IPS-11a (cell line): ENCODE data around the gene BBS9.
"Not testable (repeated sequence)": the region's sequence is repeated elsewhere in the genome, so short reads cannot be mapped to it uniquely, and the experiment has no call there.

Source experiments
- H3K4me3 ChIP-seq: one replicate; pipeline ENCODE4 v1.5.1; 2013; ENCODE audit warnings: low read depth, low read length, control low read depth

BBS9 gene

DNA sequence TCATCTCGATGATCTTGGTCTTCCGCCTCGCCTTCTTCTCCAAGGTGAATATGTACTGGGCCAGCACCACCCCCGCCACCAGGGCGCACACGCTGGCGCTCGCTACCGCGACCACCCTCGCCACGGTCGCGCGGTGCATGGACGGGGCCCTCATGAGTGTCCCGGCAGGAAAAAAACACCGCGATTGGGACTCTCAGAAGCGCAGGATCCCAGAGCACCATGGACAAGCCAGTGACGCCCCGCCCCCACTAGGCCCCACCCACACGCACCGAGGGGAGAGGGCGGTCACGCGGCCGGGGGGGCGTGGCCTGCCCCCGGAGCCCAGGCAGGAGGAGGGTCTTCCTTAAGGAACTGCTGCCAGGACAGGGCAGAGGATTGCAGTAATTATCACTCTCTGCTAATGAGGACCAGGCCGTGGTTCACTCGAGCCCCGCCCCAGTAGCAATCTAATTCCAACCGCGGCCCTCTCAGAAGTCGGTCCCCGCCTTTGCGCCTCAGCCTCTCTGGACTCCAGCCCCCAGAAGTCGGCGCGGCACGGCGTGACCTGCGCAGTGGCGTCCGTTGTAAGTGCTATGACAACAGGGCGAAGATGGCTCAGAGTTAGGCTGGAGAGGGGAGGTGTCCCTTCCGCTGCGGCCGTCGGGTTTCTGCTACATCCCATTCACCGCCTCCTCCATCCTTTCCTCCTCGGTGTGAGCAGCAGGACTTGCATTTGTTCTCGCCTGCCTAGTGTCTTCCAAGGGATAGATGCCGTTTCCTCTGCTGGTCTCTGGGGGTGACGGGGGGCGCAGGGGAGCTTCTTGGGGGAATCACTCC lies at the start of gene BBS9:
BBS9 (plus strand) TSS at position 575 of the 816 bp plus-strand sequence. CDS start 16,689 bp downstream, outside the sequence.
- H3K4me3 ChIP-seq = peak within 1 kb of the TSS; percentile 83

DNA sequence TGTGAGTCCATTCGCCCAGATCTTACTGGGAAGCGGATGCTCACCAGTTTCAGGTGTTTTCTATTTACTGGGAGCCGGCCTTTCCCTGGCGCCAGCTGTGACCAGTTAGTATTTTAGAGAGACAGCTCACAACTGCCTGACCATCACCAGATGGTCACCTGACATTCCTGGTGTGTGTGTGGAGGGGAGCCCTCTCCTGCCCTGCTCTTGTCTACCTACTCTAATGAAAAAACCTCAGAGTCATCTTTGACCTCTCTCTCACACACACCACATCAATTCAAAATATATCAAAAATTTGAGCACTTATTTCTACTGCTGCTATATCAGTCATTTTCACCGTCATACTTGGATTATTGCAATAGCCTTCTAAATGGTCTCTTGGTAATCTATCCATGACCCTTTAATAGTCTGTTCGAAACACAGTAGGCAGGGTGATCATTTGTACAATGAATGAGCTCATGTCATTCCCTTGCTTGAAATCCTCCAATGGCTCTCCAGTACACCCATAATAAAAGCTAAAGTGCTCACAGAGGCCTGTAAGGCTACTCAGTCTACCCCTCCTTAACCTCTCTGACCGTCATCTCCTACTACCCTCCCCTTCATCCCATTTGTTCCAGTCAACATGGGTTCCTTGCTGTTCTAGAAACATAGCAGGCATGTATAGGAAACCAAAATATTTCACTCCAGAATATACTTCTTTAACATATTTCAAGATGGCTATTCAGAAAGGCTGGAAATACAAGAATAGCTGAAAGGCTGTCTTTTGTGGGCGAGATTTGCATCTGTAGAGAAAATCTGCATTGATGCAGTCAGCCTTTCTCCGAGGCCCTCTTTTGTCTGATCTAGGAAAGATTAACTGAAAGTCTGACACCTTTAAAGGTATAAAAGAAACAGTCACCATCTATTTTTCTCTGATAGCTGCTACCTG lies 49.3 kb upstream of the BBS9 start:
- no peak overlapping the region for H3K4me3 ChIP-seq

DNA sequence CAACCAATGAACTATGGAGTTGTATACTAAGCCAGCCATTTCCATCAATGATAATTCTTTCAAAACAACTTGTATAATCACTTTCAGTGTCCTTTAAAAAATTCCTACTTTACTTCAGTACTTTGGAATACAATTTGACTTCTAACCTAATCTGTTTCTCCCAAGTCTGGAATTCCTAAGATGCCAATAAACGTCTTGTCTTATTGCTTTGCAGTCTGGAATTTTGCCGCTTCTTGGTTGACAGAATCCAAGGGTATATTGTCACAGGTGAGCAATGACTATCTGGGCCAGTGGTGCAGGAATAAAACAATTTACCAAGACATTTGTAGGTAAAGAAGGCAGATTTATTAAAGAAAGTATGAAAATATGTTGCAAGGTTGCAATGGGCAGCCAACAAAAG lies 42.0 kb upstream of the BBS9 start:
- no peak overlapping the region for H3K4me3 ChIP-seq

DNA sequence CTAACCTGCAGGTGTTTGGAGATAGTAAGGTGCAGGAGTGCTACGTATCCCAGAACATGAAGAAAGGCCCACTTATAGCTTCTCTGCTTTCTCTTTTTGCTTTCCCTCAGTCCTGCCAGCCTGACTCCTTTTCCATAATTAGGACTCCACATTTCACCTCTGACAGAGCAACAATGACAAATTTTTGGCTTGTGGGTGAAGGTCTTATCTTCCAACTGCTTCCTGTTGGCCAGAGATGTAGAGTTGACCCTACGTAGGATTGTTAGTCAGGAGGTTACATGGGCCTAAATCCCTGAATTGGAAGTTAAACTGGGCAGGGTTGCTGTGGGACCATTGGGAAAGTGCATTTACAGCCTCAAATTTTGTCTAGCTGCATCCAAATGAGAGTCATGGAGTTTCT lies 41.5 kb upstream of the BBS9 start:
- no peak overlapping the region for H3K4me3 ChIP-seq

DNA sequence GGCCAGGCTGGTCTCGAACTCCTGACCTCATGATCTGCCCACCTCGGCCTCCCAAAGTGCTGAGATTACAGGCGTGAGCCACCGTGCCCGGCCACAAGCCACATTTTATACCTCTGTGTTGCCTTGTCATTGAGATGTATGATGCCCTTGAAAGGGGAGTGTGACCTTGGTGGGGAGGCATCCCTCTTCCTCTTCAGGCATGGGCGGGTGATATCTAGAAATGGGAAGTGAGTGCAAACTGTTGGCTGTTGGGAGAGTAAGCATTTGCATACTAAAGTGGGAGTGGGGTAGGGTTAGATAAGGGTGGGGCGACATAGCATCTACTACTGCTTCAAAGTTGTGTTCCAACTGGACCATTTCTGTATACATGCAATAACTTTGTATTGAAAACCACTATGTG lies 40.2 kb upstream of the BBS9 start:
- H3K4me3 ChIP-seq = no peak overlapping the region

DNA sequence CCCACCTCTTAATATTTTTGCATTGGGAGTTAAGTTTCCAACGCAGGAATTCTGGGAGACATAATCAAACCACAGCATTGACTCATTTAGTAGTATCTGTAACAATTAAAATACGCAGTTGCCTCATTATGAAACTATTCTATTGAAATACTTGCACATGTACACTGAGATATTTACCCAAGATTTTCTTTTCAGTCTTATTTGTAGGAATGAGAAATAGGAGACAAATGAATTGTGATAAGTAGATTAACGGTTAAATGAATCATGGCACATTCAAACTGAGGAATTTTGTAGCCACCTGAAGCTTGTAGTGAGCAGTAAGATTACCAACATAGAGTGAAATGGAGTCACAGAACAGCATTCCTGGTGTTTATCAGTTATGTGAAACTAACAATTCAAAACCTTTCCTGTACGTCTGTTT lies 38.2 kb upstream of the BBS9 start:
- no peak overlapping the region for H3K4me3 ChIP-seq

DNA sequence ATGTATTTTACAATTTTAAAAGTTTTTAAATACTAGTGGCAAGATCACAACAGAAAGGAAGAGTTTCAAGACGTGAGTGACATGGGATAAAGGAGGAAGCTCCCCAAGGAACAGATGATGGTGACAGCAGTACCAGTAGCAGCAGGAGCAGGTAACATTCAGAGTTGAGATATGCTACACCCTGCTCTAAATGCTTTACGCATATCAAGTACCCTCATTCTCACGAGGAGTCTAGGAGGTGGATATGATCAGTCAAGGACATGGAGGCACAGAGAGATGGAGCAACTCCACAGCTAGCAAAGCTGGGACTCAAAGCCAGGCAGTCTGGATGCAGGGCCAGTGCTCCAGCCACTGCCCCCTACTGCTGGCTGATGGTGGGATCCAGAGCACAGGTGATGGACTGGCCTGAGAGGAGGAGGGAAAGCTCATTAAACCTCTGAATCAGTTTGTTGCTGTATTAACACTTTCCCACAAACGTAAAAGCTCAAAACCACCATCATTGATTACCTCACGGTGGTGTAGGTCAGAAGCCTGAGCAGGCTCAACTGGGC lies 37.6 kb upstream of the BBS9 start:
- no peak overlapping the region for H3K4me3 ChIP-seq

DNA sequence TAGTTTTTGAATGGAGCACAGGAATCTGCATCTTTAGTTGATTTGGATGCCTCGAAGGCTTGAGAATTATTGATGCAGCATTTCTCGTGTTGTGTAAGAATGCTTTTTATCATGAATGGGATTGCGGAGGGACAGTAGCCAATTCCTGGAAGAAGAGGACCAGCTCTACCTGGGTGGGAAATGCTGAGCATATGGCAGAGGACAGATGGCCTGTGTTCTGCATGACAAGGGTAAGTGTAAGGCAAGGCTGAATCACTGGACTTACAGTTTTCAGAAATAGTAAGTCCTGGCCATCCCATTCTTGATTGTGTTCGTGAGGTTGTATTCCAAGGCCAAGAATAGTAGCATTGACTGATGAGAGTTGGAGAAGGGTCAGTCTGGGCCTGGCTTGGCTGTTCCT lies 36.1 kb upstream of the BBS9 start:
- H3K4me3 ChIP-seq = no peak overlapping the region

DNA sequence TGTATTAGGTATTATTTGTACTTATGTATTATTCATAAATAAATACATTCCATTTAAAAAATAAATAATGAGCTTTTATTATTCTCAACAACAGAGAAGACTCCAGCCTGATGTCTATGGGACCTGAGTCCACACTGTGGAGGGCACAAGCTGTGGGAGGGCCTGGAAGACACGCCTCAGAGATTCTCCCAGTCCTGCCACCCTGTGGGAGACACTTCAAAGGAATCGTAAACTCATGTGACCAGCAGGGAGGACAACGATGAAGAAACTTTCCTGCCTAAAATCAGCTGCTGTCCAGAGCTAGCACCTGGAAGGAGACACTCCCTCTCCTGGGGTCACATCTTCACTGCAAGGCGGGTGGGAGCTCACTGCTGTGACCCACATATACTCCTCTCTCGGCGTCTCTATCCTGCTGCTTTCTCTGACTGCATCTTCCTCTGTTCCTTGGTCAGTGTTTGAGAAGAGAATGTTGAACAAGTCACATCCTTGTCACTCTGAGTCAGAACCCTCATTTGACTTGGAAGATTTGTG lies 34.6 kb upstream of the BBS9 start:
- H3K4me3 ChIP-seq = not testable (repeated sequence)

DNA sequence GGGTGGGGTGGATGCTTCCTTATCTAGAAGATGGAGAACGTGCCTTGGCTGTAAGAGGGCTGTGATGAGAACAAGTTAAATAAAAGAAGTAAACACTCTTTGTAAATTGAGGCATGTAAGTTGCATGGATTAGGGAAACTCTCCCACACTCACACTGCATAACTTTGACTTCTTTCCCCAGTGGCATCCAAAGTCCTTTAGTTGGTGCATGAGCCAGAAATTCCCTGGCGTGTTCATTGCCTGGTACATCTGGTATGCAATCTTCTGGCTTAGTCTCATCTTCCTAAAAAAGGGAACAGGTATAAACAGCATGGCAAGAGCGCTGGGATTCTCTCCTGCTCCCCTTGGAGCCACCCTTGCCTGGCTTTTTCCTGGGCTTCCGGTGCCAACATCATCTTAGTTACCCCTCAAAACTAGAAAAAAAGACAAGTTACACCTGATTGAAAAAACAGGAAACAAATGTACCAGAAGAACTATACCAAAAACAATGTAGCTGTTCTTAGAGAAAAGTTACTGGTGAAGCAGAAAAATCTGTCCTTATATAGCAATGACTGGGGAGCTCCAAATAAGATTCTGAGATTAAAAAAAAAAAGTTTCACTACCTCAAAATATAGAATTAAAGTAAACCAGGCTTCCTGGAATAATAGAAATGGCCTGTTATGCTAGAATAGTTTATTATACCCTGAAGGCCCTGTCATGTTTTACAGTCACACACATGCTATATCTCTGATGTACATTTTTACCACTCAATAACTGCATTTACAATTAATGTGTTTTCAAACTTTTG lies 30.0 kb upstream of the BBS9 start:
- no peak overlapping the region for H3K4me3 ChIP-seq

DNA sequence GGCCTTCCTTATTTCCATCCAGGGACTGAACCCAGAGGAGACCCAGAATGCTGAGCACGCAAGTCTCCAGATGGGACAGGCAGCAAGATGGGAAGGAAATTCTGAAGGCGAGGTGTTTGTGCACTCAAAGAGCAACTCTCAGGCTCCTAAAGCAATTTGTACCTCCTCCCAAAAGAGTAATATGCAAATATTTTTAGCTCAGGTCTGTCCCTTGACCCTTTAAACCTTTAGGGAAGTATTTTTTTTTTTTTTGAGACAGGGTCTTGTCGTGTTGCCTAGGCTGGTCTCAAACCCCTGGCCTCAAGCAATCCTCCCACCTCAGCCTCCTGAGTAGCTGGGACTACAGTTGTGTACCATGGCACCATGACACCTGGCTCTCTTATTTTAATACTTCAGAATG lies 28.6 kb upstream of the BBS9 start:
- no peak overlapping the region for H3K4me3 ChIP-seq

DNA sequence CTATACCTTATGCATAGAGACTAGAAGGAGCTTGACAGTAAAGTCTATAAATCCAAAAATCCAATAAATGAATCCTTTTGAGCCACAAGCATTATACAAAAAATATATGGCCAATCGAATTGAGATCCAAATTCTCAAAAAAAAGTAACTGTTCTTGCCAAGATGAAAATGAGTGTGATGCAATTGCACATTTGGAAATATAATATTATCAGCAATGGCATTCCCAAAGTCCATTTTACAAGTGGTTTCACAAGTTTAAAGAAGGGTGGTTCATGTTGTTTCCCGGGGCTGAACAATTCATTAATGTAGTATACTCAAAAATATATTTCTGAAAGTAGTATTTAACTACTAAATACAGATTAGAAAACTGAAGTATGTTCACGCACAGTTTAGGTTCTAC lies 27.5 kb upstream of the BBS9 start:
- no peak overlapping the region for H3K4me3 ChIP-seq

DNA sequence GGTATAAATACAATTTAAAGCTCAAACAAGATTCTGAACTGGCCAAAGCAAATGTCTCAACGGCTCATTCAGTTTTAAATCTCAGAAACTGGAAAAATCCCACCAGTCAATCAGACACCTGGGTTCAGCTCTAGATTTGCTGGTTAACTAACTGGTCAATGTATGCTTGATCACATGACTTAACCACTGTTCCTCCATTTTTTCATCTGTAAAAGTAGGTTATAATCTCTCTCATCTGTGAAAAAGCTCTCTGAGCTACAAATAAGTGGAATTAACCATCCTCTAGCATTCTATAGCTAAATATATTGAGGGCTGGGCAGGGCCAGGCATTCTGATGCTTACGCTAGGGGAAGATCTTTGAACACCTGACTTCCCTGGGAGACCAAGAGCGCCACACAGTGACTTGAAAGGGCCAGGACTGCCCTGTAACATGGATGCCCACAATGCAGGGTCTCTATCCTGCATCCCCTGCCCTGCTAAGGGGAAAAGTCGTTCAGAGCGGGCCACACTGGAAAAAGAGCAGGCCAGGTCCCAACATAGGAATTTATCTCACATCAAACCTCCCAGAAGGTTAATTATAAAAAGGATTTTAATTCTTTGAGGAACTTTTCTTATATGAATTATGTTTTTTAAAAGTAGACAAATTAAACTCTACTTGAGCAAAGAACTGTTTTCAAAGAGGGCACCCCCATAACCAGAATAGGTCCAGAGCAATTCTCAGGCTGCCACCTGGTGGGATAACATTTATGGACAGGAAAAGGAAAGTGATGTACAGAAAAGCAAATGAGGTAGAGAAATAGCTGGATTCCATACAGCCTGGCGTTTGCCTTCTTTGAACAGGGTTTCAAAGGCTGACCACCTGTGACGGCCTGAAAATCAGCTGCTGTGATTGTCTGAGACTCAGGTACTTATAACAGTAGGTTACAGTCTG lies 22.0 kb upstream of the BBS9 start:
- H3K4me3 ChIP-seq = no peak overlapping the region

DNA sequence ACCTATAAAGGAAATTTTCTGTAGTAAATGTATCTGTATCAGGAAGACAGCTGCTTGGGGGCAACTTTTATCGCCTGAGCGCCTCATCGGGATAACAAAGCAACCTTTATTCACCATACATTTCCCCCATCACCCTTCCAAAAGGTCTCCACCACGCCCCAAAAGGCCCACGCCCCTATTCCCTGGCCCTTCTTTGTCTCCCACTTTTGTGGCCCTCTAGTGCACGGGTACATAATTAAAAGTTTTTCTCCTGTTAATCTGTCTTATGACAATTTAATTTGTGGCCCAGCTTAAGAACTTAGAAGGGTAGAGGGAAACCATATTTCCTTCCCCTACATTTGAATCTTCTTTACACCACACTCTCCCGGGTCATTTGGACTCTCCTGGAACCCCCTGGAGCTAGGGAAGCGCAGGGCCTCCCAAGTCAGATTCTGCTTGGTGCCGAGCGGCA lies 20.8 kb upstream of the BBS9 start:
- peak overlapping the region; percentile 84 for H3K4me3 ChIP-seq

DNA sequence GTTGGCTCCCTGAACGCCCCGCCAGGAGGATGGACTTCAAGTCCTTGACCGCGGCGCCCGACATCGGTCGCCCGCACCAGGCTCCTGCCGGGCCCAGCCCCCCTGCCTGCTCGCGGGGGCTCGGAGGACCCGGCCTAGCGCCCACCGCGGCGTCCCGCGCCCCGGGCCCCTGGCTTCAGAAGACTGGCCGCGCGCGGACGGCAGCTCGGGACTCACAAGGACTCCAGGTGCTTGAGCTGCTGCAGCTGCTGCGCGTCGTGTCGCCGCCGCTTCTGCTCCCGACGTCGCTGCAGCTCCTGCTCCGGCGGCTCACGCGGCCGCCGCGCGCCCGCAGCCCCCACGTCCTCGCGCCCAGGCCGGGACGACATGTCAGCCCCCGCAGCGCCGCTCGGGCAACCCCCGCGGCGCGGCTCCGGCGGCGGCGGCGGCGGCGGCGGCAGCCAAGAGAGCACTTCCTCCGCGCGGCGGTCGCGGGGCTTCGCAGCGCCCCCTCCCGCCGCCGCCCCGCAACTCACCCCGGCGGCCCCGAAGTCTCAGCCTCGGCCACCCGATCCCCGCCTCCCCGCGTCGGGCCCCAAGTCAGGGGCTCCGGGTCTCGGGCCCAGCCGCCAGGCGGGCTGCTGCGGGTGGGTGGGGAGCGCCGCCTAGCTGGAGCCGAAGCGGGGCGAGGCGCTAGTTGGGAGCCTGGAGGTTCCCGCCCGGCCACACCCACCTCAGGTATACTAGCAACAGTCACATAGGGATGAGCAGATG lies 20.2 kb upstream of the BBS9 start, which contains the start of gene RP9:
RP9 (minus strand) TSS at position 400 of the 753 bp plus-strand sequence; CDS start at position 368, 32 bp downstream.
- H3K4me3 ChIP-seq = peak within 1 kb of the TSS; percentile 84

DNA sequence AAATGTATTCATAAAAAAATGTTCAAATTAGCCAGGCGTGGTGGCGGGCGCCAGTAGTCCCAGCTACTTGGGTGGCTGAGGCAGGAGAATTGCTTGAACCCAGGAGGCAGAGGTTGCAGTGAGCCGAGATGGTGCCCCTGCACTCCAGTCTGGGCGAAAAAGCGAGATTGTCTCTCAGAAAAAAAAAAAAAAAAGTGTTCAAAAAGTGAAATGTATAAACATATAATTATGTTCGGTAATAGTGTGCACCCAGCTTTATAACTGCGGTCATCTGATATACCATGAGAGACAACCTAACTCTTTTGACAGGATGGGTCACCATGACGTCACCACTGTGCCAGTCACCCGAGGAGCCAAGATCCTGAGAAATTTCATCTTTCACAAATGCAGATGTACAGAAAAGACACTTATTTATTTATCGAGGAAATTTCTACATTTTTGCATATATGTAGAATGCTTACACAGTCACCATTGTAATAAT lies 19.6 kb upstream of the BBS9 start:
- H3K4me3 ChIP-seq = peak overlapping the region; percentile 18

DNA sequence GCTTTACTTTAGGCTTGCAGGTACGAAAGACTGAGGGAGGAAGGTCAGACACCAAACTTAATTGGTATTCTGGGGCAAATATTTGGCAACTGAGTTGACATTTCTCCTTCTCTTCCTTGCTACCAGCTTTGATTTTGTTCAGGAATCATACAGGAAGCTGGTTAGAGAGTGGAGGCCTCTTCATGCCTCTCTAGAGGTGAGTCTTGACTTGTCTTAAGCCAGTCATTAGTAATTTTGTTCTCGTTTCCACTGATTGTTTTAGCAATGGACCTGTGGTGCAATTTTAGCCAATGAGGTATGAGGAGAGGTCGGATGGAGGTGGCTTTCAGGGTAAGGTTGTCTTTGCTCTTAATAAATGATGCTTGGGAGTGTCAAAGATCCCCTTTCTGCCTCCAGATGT lies 17.8 kb upstream of the BBS9 start:
- H3K4me3 ChIP-seq = no peak overlapping the region

DNA sequence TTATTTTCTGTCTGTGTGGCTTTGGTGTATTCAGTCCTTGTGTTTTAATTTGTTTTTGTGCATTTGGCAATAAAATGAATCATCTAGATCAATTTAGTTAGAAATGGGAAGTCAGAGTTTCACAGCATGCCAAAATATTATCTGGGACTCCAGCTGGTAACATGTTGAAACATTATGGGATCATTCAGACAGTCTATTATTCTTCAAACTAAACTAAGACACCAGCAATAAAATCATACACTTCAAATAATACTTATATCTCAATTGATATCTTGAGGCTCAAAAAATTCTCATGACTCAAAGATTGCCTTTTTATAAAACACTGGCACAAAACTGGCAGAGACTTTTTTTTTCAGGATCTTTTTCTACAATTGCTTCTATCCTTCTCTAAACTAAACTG lies 14.4 kb upstream of the BBS9 start:
- H3K4me3 ChIP-seq = no peak overlapping the region
